ENCODE data around the gene TGM1. TPM values are rescaled to one million over a fixed set of nuclear protein-coding genes. Genes with fewer than 3 reads are reported as not detected.
A peak's percentile ranks its signal among the peaks of the same experiment; 100 is the strongest.

TGM1 gene
- total RNA-seq, 2 donors from 2014 or later: 11.9 to 36.9 TPM

DNA sequence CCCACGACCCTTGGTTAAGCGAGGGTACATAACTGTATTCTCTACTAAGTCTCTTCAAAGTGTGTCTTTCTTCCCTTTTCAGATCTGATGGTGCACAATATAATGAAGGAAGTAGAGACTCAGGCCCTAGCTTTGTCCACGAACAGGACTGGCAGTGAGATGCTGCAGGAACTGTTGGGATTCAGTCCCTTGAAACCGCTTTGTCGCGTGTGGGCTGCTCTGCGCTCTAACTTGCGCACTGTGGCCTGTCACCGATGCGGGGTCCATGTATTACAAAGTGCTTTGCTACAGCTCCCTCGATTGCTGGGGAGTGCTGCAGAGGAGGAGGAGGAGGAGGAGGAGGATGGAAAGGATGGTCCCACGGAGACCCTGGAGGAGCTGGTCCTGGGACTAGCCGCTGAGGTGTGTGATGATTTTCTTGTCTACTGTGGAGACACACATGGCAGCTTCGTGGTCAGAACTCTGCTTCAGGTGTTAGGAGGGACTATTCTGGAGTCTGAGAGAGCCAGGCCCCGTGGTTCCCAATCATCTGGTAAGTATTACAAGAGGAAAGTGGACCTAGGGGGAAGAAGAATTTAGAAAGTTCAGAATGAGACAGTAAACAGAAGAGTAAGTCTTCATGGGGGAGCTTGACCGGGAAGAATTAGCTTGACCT, 37.5 kb upstream of the TGM1 start:
- H3K4me1 ChIP-seq: peaks cover 0 to 20% of the 10 kb centered on the region in 2 donors
- no peak for DNase-seq (ENCODE audit: low spot score)

DNA sequence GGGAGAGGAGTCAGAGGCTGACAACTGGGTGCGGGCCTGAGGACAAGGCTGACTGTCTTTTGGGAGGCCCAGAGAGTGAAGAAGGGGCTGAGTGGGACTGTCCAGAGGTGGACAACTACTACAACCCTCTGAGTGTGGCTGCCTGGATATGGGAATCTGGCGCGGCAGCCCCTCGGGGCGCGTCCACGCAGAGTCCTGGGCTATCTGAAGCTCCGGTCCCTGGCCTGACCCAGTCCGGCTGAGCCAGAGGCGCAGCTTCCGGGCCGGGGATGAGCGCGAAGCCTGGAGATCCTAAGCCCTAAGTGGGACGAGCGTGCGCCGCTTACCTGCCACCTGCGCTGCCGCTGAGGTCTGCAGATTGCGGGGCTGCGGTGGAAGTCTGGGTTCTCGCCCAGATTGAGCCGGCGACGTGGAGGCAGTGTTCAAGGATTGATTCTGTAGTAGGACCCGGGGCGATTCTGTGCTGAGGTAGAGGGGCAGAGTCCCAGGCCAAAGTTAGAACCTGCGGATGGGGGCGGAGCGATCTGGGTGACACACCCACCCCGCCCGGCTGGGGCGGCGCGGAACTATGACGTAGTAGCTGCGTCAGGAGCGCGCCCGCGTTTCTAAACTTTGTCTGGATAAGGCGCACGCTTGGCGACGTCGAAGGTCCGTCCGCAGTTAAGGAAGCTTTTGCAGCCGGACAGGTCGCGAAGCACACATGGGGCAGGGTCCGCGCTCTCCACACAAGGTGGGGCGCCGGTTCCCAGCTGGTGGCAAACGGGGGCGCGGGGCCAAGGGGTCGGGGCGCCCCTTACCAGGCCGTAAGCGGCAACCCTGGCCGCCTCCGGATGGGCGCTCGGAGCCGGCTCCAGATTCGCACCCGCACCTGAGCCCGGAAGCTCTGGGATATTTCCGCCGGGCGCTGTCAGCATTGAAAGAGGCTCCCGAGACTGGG, 36.5 kb upstream of the TGM1 start, which contains the start of the genes DHRS1 and NOP9:
TSS of gene DHRS1 (minus strand) at position 526 of the 937 bp plus-strand sequence. CDS start 674 bp downstream, outside the sequence.
TSS of gene NOP9 (plus strand) at position 596 of the 937 bp plus-strand sequence. CDS start at position 701, 105 bp downstream.
- TF ChIP-seq, protein P1, sequence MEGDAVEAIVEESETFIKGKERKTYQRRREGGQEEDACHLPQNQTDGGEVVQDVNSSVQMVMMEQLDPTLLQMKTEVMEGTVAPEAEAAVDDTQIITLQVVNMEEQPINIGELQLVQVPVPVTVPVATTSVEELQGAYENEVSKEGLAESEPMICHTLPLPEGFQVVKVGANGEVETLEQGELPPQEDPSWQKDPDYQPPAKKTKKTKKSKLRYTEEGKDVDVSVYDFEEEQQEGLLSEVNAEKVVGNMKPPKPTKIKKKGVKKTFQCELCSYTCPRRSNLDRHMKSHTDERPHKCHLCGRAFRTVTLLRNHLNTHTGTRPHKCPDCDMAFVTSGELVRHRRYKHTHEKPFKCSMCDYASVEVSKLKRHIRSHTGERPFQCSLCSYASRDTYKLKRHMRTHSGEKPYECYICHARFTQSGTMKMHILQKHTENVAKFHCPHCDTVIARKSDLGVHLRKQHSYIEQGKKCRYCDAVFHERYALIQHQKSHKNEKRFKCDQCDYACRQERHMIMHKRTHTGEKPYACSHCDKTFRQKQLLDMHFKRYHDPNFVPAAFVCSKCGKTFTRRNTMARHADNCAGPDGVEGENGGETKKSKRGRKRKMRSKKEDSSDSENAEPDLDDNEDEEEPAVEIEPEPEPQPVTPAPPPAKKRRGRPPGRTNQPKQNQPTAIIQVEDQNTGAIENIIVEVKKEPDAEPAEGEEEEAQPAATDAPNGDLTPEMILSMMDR (IDR thresholded peaks at IDR 0.05): no peak
- peak; percentile 93 for DNase-seq (ENCODE audit: low spot score)
- peak within 1 kb of the TSS; percentile 80 to 87 for H3K4me3 ChIP-seq

More for the DNA sequence above, 37.5 kb upstream of the TGM1 start:
- peak overlapping the region; percentile 84 to 91 for H3K27ac ChIP-seq
- H3K36me3 ChIP-seq: peaks cover 55% of the 10 kb centered on the region
- TF ChIP-seq, protein P1 (IDR thresholded peaks at IDR 0.05): no peak
- H3K4me3 ChIP-seq: peak overlapping the region; percentile 80 to 87
- no peaks in the 10 kb centered on the region for H3K27me3 ChIP-seq
- H3K9me3 ChIP-seq: no peaks in the 10 kb centered on the region

DNA sequence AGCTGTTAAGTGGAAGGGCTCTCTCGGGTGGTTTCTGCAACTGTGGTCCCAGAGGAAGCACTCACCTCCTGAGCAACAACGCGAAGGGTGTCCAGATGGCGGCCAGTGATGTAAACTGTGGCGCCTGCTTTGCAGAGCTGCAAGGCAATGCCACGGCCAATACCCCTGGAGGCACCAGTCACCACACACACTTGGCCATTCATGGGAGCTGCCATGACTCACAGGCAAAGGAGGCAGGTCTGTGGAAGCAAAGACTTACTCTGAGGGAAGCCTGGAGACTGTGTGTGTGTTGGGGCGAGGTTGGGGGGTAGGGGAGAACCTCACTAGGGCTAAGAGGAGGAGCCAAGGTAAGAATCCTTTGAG, 35.9 kb upstream of the TGM1 start:
- Histone ChIP-seq H3K27ac (peak overlapping the region; percentile 84 to 91), H3K36me3 (peaks cover 45% of the 10 kb centered on the region), H3K4me1 (peaks cover 0 to 20% of the 10 kb centered on the region in 2 donors), H3K9me3 (no peaks in the 10 kb centered on the region), H3K4me3 (peak overlapping the region; percentile 80 to 87), H3K27me3 (no peaks in the 10 kb centered on the region)
- DNase-seq (ENCODE audit: low spot score): no peak
- TF ChIP-seq, protein P1 (IDR thresholded peaks at IDR 0.05): no peak

More for the DNA sequence above, 36.5 kb upstream of the TGM1 start, which contains the start of the genes DHRS1 and NOP9:
- peaks cover 0 to 20% of the 10 kb centered on the region in 2 donors for H3K4me1 ChIP-seq
- H3K27me3 ChIP-seq: no peaks in the 10 kb centered on the region
- no peaks in the 10 kb centered on the region for H3K9me3 ChIP-seq
- H3K27ac ChIP-seq: peak within 1 kb of the TSS; percentile 84 to 91
- H3K36me3 ChIP-seq: peaks cover 52% of the 10 kb centered on the region

DNA sequence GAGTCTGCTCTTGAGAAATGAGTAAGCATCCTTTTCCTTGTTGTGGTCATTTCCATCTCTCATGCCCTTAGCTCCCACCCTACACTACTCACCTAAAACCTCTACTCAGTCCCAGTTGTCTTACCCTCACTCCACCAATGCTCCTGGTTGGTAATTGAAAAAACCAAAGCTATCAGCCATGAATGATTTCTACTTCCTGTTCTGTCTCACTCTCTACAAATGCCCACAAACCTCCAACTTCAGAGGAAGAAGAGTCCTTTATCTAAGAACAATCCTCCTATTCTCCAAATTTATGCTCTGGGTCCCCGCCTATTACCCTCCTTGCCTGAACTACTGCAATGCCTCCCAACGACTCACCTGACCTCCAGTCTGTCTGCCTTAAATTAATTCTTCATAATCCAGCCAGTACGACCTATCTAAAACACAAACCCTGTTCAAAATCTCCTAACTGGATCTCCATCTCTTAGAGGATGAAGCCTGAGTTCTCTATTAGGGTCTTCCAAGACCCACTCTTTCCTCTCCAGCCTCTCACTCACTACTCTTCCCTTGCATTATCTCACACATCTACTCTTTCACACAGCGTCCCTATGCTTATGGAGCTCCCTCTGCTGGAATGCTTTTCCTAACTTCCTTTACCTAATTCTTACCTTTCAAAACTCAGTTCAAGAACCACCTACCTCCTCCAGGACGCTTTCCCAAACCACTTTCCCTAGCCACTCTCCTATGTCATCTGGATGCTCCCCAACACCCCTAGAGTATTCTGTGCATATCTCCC, 34.4 kb upstream of the TGM1 start:
- H3K4me1 ChIP-seq: peaks cover 0 to 20% of the 10 kb centered on the region in 2 donors
- peaks cover 30% of the 10 kb centered on the region for H3K36me3 ChIP-seq
- DNase-seq (ENCODE audit: low spot score): no peak
- TF ChIP-seq, protein P1 (IDR thresholded peaks at IDR 0.05): no peak
- H3K27ac ChIP-seq: no peak overlapping the region
- no peaks in the 10 kb centered on the region for H3K9me3 ChIP-seq
- no peak overlapping the region for H3K4me3 ChIP-seq
- no peaks in the 10 kb centered on the region for H3K27me3 ChIP-seq

Data from right atrium auricular region (tissue), 2 donors.